HG03469 (cell line): ENCODE results near the gene TRMT44.

Experiments
- ATAC-seq: cut with Tn5 transposase; IDR thresholded peaks from one replicate; pipeline ENCODE4 v1.9.1; 2021; ENCODE audit warnings: mild to moderate bottlenecking, moderate library complexity, moderate number of reproducible peaks; ENCODE audit not compliant: unreplicated experiment

Gene TRMT44

GRCh38 chr4:8433136-8433535 lies 7.4 kb upstream of the TRMT44 start:
- ATAC-seq: no peak

- no peak for ATAC-seq
Observed at GRCh38 chr4:8434251-8435073, 6.1 kb upstream of the TRMT44 start.

GRCh38 chr4:8435656-8436121 lies 4.9 kb upstream of the TRMT44 start:
- peak; percentile 36 for ATAC-seq

GRCh38 chr4:8437281-8437680 lies 3.3 kb upstream of the TRMT44 start:
- no peak for ATAC-seq

GRCh38 chr4:8438743-8439142 lies 1.8 kb upstream of the TRMT44 start:
- ATAC-seq: no peak

- no peak for ATAC-seq
Observed at GRCh38 chr4:8439168-8439567, 1.4 kb upstream of the TRMT44 start.

- peak; percentile 19 for ATAC-seq
Observed at GRCh38 chr4:8439914-8440491, 574 bp upstream of the TRMT44 start.

- ATAC-seq: no peak
Observed at GRCh38 chr4:8441499-8442091, 1.0 kb downstream of the TRMT44 start.

GRCh38 chr4:8442596-8443358 lies 2.2 kb downstream of the TRMT44 start:
- ATAC-seq: no peak

GRCh38 chr4:8443801-8444200 lies 3.2 kb downstream of the TRMT44 start:
- ATAC-seq: no peak

GRCh38 chr4:8446122-8446521 lies 5.5 kb downstream of the TRMT44 start:
- no peak for ATAC-seq

GRCh38 chr4:8451440-8452182 lies 11.0 kb downstream of the TRMT44 start:
- no peak for ATAC-seq

GRCh38 chr4:8453957-8454356 lies 13.4 kb downstream of the TRMT44 start:
- ATAC-seq: no peak

- no peak for ATAC-seq
Observed at GRCh38 chr4:8457646-8458252, 17.2 kb downstream of the TRMT44 start.

GRCh38 chr4:8459867-8460445 lies 19.4 kb downstream of the TRMT44 start:
- no peak for ATAC-seq

- no peak for ATAC-seq
Observed at GRCh38 chr4:8461086-8461485, 20.5 kb downstream of the TRMT44 start.

GRCh38 chr4:8461616-8462015 lies 21.0 kb downstream of the TRMT44 start:
- ATAC-seq: no peak

GRCh38 chr4:8463811-8464210 lies 23.2 kb downstream of the TRMT44 start:
- no peak for ATAC-seq

- no peak for ATAC-seq
Observed at GRCh38 chr4:8464381-8464780, 23.8 kb downstream of the TRMT44 start.
